Ammon's horn (tissue), 1 donor: ENCODE measurements around the gene CFL1.

Experiments used
- DNase-seq: peaks from one replicate; pipeline ENCODE4 v3.0.0-alpha.2; 2016; ENCODE audit warnings: low spot score

Gene CFL1

GRCh38 chr11:65887723-65888162 lies 29.8 kb upstream of the CFL1 start:
- DNase-seq, result no peak

- no peak for DNase-seq
Observed at GRCh38 chr11:65886826-65887722, 29.1 kb upstream of the CFL1 start.

- no peak for DNase-seq
Observed at GRCh38 chr11:65885808-65886536, 28.0 kb upstream of the CFL1 start.

GRCh38 chr11:65885231-65885630 lies 27.3 kb upstream of the CFL1 start:
- no peak for DNase-seq

- DNase-seq, result peak; percentile 86
Observed at GRCh38 chr11:65884716-65885092, 26.7 kb upstream of the CFL1 start.

- no peak for DNase-seq
Observed at GRCh38 chr11:65883786-65884715, 26.1 kb upstream of the CFL1 start.

GRCh38 chr11:65883058-65883761 lies 25.2 kb upstream of the CFL1 start:
- no peak for DNase-seq

- no peak for DNase-seq
Observed at GRCh38 chr11:65882120-65883057, 24.4 kb upstream of the CFL1 start.

- DNase-seq, result no peak
Observed at GRCh38 chr11:65880844-65881421, 23.0 kb upstream of the CFL1 start.

GRCh38 chr11:65880027-65880426 lies 22.0 kb upstream of the CFL1 start:
- no peak for DNase-seq

GRCh38 chr11:65879617-65880016 lies 21.6 kb upstream of the CFL1 start, which contains the start of gene CTSW:
Gene CTSW, plus strand, starts transcription at chr11:65879837. Its CDS starts 18 bp downstream, at chr11:65879855.
- no peak for DNase-seq

- peak; percentile 95 for DNase-seq
Observed at GRCh38 chr11:65873318-65874156, 15.6 kb upstream of the CFL1 start.

GRCh38 chr11:65872586-65873317 lies 14.8 kb upstream of the CFL1 start, which contains the start of gene EFEMP2:
Gene EFEMP2, minus strand, starts transcription at chr11:65872800. Its CDS starts 446 bp downstream, at chr11:65872354.
- no peak for DNase-seq

GRCh38 chr11:65871811-65872548 lies 14.0 kb upstream of the CFL1 start:
- no peak for DNase-seq

- no peak for DNase-seq
Observed at GRCh38 chr11:65870706-65871681, 13.0 kb upstream of the CFL1 start.

- DNase-seq, result no peak
Observed at GRCh38 chr11:65870307-65870658, 12.3 kb upstream of the CFL1 start.
